ENCODE data around the gene PRPH.
"Not testable (repeated sequence)": the region's sequence is repeated elsewhere in the genome, so short reads cannot be mapped to it uniquely, and the experiment has no call there.

Gene PRPH

DNA sequence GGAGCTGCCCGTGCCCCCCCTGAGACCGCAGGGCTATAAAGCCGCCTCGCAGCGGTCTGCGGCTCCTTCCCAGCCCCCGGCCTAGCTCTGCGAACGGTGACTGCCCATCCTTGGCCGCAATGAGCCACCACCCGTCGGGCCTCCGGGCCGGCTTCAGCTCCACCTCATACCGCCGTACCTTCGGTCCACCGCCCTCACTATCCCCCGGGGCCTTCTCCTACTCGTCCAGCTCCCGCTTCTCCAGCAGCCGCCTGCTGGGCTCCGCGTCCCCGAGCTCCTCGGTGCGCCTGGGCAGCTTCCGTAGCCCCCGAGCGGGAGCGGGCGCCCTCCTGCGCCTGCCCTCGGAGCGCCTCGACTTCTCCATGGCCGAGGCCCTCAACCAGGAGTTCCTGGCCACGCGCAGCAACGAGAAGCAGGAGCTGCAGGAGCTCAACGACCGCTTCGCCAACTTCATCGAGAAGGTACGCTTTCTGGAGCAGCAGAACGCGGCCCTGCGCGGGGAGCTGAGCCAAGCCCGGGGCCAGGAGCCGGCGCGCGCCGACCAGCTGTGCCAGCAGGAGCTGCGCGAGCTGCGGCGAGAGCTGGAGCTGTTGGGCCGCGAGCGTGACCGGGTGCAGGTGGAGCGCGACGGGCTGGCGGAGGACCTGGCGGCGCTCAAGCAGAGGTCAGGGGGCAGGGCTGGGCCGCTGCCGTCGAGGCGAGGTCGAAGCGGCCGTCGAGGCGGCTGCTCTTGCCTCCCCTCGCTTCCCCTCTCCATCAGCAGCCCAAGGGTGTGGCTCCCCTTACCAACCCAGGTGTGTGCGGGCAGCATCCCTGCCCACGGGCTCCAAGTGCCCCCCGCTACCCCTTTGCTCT is at the start of gene PRPH:
Gene PRPH (plus strand): TSS at position 66 of the 855 bp plus-strand sequence. CDS start 54 bp downstream, at position 120.
- in situ Hi-C loops (cut with MboI; ENCODE audit: low sequenced_read_pairs, unreplicated experiment) = no loop called here
- no peak for TF ChIP-seq CTCF (IDR thresholded peaks at IDR 0.05; ENCODE audit: borderline replicate concordance, control extremely low read depth, extremely low read depth, insufficient read depth, missing control alignments)

DNA sequence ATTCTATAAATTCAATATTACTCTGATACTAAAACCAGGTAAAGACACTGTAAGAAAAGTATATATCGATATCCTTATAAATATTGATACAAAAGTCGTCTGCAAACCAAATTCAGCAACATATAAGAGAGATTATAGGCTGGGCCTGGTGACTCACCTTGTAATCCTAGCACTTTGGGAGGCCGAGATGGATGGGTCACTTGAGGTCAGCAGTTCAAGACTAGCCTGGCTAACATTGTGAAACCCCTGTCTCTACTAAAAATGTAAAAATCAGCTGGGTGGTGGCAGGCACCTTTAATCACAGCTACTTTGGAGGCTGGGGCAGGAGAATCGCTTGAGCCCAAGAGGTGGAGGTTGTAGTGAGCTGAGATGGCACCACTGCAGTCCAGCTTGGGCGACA is 43.6 kb upstream of the PRPH start:
- in situ Hi-C loops (cut with MboI; ENCODE audit: low sequenced_read_pairs, unreplicated experiment) = no loop called here
- no peak for DNase-seq (ENCODE audit: low spot score)
- TF ChIP-seq CTCF (IDR thresholded peaks at IDR 0.05; ENCODE audit: borderline replicate concordance, control extremely low read depth, extremely low read depth, insufficient read depth, missing control alignments) = no peak

More for the DNA sequence above, at the start of gene PRPH:
- DNase-seq (ENCODE audit: low spot score) = peak; percentile 20

- no peak for TF ChIP-seq CTCF (IDR thresholded peaks at IDR 0.05; ENCODE audit: borderline replicate concordance, control extremely low read depth, extremely low read depth, insufficient read depth, missing control alignments)
- in situ Hi-C loops (cut with MboI; ENCODE audit: low sequenced_read_pairs, unreplicated experiment) = no loop called here
Observed at GRCh38 chr12:49253033-49253623, 41.8 kb upstream of the PRPH start.

GRCh38 chr12:49255456-49255855 is 39.5 kb upstream of the PRPH start:
- DNase-seq (ENCODE audit: low spot score); in situ Hi-C loops (cut with MboI; ENCODE audit: low sequenced_read_pairs, unreplicated experiment): not testable (repeated sequence)

More at GRCh38 chr12:49253033-49253623, 41.8 kb upstream of the PRPH start:
- DNase-seq (ENCODE audit: low spot score) = no peak

- DNase-seq (ENCODE audit: low spot score) = no peak
- no peak for TF ChIP-seq CTCF (IDR thresholded peaks at IDR 0.05; ENCODE audit: borderline replicate concordance, control extremely low read depth, extremely low read depth, insufficient read depth, missing control alignments)
- in situ Hi-C loops (cut with MboI; ENCODE audit: low sequenced_read_pairs, unreplicated experiment) = no loop called here
Observed at GRCh38 chr12:49255857-49256637, 38.9 kb upstream of the PRPH start.

DNA sequence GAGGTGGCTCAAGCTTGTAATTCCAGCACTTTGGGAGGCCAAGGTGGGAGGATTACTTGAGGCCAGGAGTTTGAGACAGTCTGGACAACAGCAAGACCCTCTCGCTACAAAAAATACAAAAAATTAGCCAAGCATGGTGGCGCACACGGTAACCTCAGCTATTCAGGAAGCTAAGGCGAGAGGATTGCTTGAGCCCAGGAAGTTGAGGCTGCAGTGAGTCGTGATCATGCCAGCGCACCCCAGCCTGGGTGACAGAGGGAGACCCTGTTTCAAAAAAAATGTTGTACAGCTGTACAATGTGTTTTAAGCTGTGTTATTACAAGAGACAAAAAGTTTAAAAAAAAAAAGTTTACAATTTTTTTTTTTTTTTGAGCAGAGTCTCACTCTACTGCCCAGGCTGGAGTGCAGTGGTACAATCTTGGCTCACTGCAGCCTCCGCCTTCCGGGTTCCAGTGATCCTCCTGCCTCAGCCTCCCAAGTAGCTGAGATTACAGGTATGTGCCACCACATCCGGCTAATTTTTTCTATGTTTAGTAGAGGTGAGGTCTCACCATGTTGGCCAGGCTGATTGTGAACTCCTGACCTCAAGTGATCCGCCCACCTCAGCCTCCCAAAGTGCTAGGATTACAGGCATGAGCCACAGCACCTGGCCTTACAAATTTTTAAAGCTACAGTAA is 37.3 kb upstream of the PRPH start:
- DNase-seq (ENCODE audit: low spot score); in situ Hi-C loops (cut with MboI; ENCODE audit: low sequenced_read_pairs, unreplicated experiment): not testable (repeated sequence)

GRCh38 chr12:49259452-49259851 is 35.5 kb upstream of the PRPH start:
- no peak for DNase-seq (ENCODE audit: low spot score)
- in situ Hi-C loops (cut with MboI; ENCODE audit: low sequenced_read_pairs, unreplicated experiment) = no loop called here
- no peak for TF ChIP-seq CTCF (IDR thresholded peaks at IDR 0.05; ENCODE audit: borderline replicate concordance, control extremely low read depth, extremely low read depth, insufficient read depth, missing control alignments)

Measured in GM13976 (cell line).